Activated T-helper 1 cell treated with anti-CD3 and anti-CD28 coated beads, Interleukin-12 subunit alpha, Interleukin-12 subunit beta, Interleukin-2, Interleukin-4 antibody, amounts not matched to agents 30 ng/mL and 10 ng/mL and 1 ng/mL, durations not matched to agents 14 hours and 24 hours and 36 hours (primary cell): Measurements from ENCODE around the gene PIK3R6. TPM values are rescaled to one million over a fixed set of nuclear protein-coding genes. Genes with fewer than 3 reads are reported as not detected.

Experiments
- DNase-seq: peaks from one replicate; pipeline ENCODE4 v3.0.0; 2021; ENCODE audit warnings: low spot score
- H3K27ac Mint-ChIP-seq: one replicate; pipeline ENCODE4 v1.8.0; 2021; ENCODE audit warnings: mild to moderate bottlenecking, mixed read lengths
- H3K27me3 Mint-ChIP-seq: one replicate; pipeline ENCODE4 v1.8.0; 2022; ENCODE audit warnings: mild to moderate bottlenecking, moderate library complexity, mixed read lengths; ENCODE audit not compliant: insufficient read depth
- H3K36me3 Mint-ChIP-seq: one replicate; pipeline ENCODE4 v1.8.0; 2021; ENCODE audit warnings: low read depth, mixed read lengths
- H3K4me1 Mint-ChIP-seq: one replicate; pipeline ENCODE4 v1.8.0; 2021; ENCODE audit warnings: low read depth, mixed read lengths
- H3K4me3 Mint-ChIP-seq: one replicate; pipeline ENCODE4 v1.8.0; 2021; ENCODE audit warnings: mild to moderate bottlenecking, moderate library complexity, mixed read lengths
- H3K9me3 Mint-ChIP-seq: one replicate; pipeline ENCODE4 v1.8.0; 2021; ENCODE audit warnings: mixed read lengths
- intact Hi-C: fragments of 100-400 bp; cut with micrococcal nuclease; formaldehyde crosslinking; loops from one replicate; pipeline ENCODE4 v1.15.1; 2024
- total RNA-seq: library from RNA; stranded (reverse); gene quantifications from 2 replicates; pipeline ENCODE4 v1.2.3, GENCODE V29; 2022

Gene PIK3R6
- total RNA-seq, 1 donor from 2014 or later, result 2.0 TPM

DNA sequence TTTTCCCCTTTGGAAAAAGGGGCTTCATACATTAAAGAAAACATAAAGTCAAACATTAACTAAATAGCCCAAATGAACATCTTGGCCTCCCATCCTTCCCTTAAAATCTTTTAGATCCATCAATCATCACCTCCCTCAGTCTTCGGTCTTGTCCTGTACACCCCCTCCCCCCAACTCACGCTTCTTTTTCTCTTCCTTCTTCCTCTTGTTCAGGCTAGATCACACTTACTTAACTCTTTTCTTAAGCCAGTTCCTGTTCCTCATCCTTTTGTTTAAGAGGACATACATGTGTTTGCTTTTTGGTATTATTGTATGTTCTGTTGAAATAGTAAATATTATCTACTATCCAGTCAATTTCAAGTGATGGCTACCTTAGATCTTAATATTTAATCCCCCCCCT lies 73.8 kb downstream of the PIK3R6 start:
- DNase-seq, result no peak
- Mint-ChIP-seq H3K4me3 (no peak overlapping the region), H3K27ac (no peak overlapping the region), H3K9me3 (peaks cover 8% of the 10 kb centered on the region), H3K4me1 (no peaks in the 10 kb centered on the region), H3K27me3 (peaks cover 10% of the 10 kb centered on the region), H3K36me3 (no peaks in the 10 kb centered on the region)
- intact Hi-C loops, result no loop called here

DNA sequence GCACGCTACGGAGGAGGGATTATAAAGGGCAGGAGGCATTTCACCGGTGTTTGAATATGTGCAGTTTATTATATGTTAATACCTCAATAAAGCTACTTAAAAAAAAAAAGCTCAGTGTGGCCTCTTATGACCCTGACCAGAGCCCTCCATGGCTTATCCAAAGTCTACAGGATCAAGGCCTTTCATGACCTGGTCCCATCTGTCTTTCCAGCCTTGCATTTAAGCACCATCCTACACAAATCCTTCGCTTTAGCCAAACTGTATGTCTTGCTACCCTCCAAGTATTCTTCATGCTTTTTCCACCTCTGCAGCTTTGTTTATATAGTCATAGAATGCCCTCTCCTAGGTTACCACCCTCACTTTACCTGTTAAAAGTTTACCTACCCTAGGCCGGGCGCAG lies 74.8 kb downstream of the PIK3R6 start:
- no peak for DNase-seq
- intact Hi-C loops, result no loop called here
- H3K4me3 Mint-ChIP-seq, result no peak overlapping the region
- no peak overlapping the region for H3K27ac Mint-ChIP-seq
- H3K36me3 Mint-ChIP-seq, result no peaks in the 10 kb centered on the region
- H3K4me1 Mint-ChIP-seq, result no peaks in the 10 kb centered on the region
- H3K9me3 Mint-ChIP-seq, result peaks cover 8% of the 10 kb centered on the region
- H3K27me3 Mint-ChIP-seq, result peaks cover 13% of the 10 kb centered on the region

DNA sequence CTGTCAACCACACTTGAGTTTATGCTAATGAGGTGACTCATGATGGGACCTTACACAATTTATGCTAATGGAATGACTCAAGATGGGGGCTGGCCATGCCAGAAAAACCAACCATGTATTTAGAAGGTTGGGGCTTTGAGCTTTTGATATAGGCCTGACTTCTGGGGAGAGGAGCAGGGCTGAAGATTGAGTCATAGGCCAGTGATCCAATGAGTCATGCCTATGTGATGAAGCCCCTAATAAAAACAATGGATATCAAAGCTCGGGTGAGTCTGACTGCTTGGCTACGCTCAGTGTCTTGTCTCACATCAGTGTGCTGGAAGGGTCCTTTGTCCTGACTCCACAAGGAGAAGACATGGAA lies 75.6 kb downstream of the PIK3R6 start:
- intact Hi-C loops, result no loop called here
- H3K27me3 Mint-ChIP-seq, result peaks cover 12% of the 10 kb centered on the region
- H3K27ac Mint-ChIP-seq, result no peak overlapping the region
- H3K4me3 Mint-ChIP-seq, result no peak overlapping the region
- H3K4me1 Mint-ChIP-seq, result no peaks in the 10 kb centered on the region
- H3K9me3 Mint-ChIP-seq, result peaks cover 8% of the 10 kb centered on the region
- no peak for DNase-seq
- no peaks in the 10 kb centered on the region for H3K36me3 Mint-ChIP-seq

DNA sequence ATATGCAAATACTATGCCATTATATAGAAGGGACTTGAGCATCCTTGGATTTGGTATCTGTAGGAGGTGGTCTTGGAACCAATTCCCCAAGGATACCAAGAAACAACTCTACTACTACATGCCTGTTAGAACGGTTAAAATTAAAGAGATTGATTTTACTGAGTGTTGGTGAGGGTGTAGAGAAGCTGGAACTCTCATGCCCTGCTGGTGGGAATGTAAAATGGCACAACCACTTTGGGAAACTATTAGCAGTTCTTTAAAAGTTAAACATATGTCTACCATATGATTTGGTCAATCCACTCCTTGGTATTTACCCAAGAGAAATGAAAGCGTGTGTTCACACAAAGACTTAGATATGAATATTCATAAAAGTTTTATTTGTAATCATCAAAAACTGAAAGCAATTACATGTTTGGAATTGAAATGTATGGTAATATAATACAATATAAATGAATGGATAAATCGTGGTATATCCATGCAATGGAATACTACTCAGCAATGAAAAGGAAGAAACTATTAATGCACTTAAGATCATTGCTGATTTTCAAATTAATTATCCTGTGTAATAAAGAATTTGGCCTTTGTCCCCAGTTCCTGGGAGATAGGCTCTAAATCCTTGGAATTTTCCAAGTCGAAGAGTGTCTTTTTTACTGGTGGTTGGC lies 76.1 kb downstream of the PIK3R6 start:
- Mint-ChIP-seq H3K4me3 (no peak overlapping the region), H3K9me3 (peaks cover 8% of the 10 kb centered on the region), H3K36me3 (no peaks in the 10 kb centered on the region), H3K27ac (no peak overlapping the region), H3K4me1 (no peaks in the 10 kb centered on the region), H3K27me3 (peaks cover 12% of the 10 kb centered on the region)
- DNase-seq, result no peak
- intact Hi-C loops, result no loop called here

DNA sequence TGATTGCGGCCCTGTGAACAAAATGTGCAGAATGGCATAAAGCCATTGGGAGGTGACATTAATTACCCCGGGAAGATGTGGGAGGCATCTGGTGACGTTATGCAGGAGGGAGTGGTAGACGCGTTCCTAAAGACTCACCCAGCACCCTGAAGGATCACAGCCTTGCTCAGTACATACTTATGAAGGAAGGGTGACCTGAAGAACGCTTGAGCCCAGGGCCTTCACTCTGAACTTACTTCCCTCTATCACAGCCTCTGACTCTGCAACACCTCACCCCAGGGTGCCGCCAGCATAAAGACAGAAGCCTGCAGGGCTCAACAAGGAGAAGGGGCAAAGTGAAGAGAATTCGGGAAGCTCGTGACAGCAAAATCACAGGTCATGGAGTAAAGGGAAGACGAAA lies 77.7 kb downstream of the PIK3R6 start:
- H3K27ac Mint-ChIP-seq, result no peak overlapping the region
- peaks cover 8% of the 10 kb centered on the region for H3K9me3 Mint-ChIP-seq
- intact Hi-C loops, result loop anchor here (5.0 kb wide), 3 partner anchors 68 to 208 kb away; no protein-coding TSS in a partner anchor
- H3K27me3 Mint-ChIP-seq, result peaks cover 7% of the 10 kb centered on the region
- no peaks in the 10 kb centered on the region for H3K4me1 Mint-ChIP-seq
- H3K4me3 Mint-ChIP-seq, result no peak overlapping the region
- no peak for DNase-seq
- no peaks in the 10 kb centered on the region for H3K36me3 Mint-ChIP-seq

DNA sequence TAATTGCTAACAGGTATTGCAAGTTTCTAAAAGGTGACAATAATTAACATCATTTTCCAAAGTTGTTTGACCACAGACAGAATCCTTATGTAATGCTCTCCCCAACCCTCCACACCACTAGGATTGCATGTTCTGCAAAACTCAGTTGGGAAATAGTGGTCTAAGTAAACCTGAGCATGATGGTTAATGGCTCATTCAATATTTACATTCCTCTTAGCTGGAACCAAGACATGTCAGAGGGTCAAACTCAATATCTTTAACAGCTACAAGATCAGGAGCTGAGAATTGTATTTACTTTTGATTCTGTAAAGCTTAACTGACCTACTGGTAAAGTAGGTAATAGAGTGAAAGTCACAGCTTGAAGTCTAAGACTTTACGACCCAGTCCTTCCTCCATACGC lies 78.5 kb downstream of the PIK3R6 start:
- peaks cover 7% of the 10 kb centered on the region for H3K27me3 Mint-ChIP-seq
- no peak overlapping the region for H3K4me3 Mint-ChIP-seq
- peaks cover 8% of the 10 kb centered on the region for H3K9me3 Mint-ChIP-seq

DNA sequence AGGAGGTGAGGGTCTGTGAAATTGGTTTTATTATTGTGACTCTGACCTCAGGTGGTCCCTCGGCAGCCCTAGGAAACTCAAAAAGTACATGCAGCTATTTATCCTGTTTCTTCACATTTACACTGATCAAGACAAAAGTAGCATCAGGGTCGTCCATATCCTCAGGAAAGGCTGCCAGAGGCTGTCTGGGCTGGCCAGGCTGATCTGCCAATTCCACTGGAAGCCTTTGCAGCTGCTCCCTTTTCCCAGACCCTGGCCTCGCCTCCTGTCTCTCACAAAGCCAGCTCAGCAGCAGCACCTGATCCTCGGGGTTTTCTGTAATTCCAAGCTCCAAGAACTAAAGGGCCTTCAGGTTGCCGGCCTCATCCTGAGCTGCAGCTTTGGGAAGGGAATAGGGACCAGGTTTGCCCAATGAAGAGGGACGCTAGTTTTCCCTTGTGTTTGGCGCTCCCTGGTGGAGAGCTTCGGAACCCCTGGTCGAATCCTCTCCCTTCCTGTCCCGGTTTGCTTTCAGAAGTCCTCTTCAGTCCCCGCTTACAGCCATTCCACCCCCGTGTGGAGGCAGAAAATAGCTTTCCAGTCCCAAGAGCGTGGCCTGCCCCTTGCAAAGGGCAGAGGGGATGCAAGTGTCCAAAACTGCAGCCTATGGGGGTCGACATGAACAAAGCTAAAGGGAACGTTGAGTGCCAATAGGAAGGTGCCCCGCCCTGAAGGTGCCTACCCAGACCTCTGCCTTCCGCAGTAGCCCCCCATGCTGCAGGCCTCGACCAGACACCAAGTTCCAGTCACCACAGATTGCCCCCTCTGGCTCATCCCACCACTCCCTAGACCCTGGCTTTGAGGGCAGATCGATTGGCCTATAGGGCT lies 81.7 kb downstream of the PIK3R6 start:
- intact Hi-C loops, result loop anchor here (1.0 to 5.0 kb wide), 6 partner anchors 72 to 402 kb away; partner anchors contain the start of gene RPL26
- Mint-ChIP-seq H3K4me1 (no peaks in the 10 kb centered on the region), H3K27me3 (peaks cover 9% of the 10 kb centered on the region), H3K36me3 (no peaks in the 10 kb centered on the region), H3K4me3 (no peak overlapping the region), H3K27ac (no peak overlapping the region), H3K9me3 (no peaks in the 10 kb centered on the region)
- DNase-seq, result peak; percentile 19

More for the DNA sequence above, 78.5 kb downstream of the PIK3R6 start:
- no peak overlapping the region for H3K27ac Mint-ChIP-seq
- intact Hi-C loops, result loop anchor here (5.0 kb wide), 3 partner anchors 68 to 208 kb away; no protein-coding TSS in a partner anchor
- no peaks in the 10 kb centered on the region for H3K4me1 Mint-ChIP-seq
- H3K36me3 Mint-ChIP-seq, result no peaks in the 10 kb centered on the region
- DNase-seq, result no peak

DNA sequence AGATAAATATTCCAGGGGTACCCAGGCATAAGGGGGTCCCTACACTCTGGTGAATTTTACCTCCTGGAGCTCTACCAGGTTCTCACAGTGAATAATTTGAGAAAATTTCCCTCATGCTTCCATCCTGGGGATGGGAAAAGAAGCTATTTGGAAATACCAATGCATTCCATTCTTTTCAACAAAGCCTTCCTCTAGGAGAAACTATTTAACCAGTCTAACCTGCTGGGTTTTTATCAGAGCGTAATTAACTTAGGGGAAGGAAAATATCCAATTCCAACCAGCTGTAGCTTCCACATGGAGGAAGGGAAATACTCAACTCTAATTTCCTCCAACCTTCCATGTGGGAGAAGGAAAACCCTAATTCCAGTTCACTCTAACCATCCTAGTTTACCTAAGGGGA lies 85.3 kb downstream of the PIK3R6 start:
- no peak for DNase-seq
- no peaks in the 10 kb centered on the region for H3K36me3 Mint-ChIP-seq
- H3K27me3 Mint-ChIP-seq, result peaks cover 11% of the 10 kb centered on the region
- H3K9me3 Mint-ChIP-seq, result no peaks in the 10 kb centered on the region
- no peak overlapping the region for H3K4me3 Mint-ChIP-seq
- no peaks in the 10 kb centered on the region for H3K4me1 Mint-ChIP-seq
- intact Hi-C loops, result no loop called here
- no peak overlapping the region for H3K27ac Mint-ChIP-seq

DNA sequence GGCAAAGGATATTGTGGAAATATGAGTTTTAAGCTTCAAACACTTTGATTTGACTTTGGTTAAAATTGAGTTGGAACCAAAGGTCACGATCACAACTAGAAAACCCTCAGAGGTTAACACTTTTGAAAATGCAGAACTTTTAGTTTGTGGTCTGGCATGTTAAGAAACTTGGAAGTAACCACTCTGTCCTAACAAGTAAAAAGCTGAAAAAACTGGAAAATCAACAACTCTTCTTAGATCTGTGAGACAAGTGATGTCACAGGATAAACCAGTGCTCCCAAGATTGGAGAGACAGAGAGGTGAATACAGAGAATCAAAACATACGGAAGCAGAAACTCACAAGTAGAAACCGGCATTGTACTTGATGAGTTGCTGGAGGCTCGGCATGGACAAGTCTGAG lies 85.7 kb downstream of the PIK3R6 start:
- H3K27me3 Mint-ChIP-seq, result peaks cover 13% of the 10 kb centered on the region
- H3K9me3 Mint-ChIP-seq, result no peaks in the 10 kb centered on the region
- DNase-seq, result no peak
- H3K4me3 Mint-ChIP-seq, result no peak overlapping the region
- H3K36me3 Mint-ChIP-seq, result no peaks in the 10 kb centered on the region
- H3K4me1 Mint-ChIP-seq, result no peaks in the 10 kb centered on the region
- intact Hi-C loops, result no loop called here
- H3K27ac Mint-ChIP-seq, result no peak overlapping the region

DNA sequence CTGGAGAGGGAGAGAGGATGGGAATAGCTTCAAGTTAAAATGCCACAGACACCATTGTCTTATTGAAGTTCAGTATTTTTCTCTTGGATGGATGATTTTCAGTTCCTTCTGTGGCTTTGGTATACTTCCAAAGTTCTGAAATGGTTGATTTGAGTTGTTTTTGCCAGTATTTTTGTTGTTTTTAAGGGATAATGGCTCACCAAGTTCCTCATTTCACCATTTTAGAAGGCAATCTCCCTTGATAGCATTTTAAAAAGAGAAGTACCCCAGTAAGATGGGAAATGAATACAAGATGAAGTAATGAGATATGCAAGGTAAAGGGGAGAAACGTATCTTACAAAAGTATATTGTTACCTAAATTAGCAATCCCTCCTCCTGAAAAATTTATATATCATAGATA lies 90.6 kb downstream of the PIK3R6 start:
- no peak for DNase-seq
- Mint-ChIP-seq H3K4me3 (no peak overlapping the region), H3K27me3 (peaks cover 15% of the 10 kb centered on the region), H3K4me1 (no peaks in the 10 kb centered on the region), H3K36me3 (peaks cover 2% of the 10 kb centered on the region), H3K27ac (no peak overlapping the region), H3K9me3 (peaks cover 13% of the 10 kb centered on the region)
- intact Hi-C loops, result no loop called here

DNA sequence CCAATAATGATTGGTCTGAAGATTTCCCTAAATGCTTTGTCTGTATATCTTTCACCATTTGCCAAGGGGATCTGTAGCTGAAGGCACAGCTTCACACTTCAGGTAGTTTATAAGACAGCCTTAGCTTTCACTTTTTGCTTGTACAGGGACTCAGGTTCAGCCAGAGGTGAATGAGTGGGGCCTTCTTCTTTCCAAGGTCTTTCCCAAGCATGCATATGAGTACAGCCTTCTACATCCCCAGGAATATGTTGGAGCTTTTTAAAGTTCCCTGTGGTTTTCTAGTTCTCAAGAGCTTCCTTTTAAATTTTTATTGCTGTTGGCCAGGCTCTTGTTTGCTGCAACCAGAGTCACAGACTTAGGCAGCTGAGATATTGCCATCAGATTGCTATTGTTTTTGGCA lies 91.2 kb downstream of the PIK3R6 start:
- intact Hi-C loops, result no loop called here
- Mint-ChIP-seq H3K9me3 (peaks cover 13% of the 10 kb centered on the region), H3K4me3 (no peak overlapping the region), H3K27ac (no peak overlapping the region), H3K27me3 (peaks cover 13% of the 10 kb centered on the region), H3K36me3 (peaks cover 2% of the 10 kb centered on the region), H3K4me1 (no peaks in the 10 kb centered on the region)
- DNase-seq, result no peak

DNA sequence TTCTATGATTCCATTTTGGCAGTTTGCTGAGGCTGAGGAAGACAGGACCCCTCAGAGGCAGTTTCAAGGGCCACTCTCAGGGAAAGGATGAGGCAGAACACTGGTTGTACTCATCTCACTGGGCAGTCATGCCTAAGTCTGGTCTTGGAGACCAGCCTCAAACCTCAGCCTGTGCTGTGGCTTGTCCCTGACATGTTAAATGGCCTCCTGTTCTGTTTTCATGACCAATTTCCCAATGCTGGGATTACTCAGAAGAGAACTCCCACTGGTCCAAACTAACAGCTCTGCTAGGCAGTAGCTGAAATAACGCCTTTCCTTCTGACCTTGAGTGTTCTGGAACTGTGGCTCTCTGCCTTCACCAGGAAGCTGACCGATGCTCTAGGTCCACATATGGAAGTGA lies 100.7 kb downstream of the PIK3R6 start:
- intact Hi-C loops, result no loop called here
- Mint-ChIP-seq H3K27ac (no peak overlapping the region), H3K27me3 (peaks cover 24% of the 10 kb centered on the region), H3K9me3 (no peaks in the 10 kb centered on the region), H3K36me3 (no peaks in the 10 kb centered on the region), H3K4me1 (no peaks in the 10 kb centered on the region), H3K4me3 (no peak overlapping the region)
- DNase-seq, result no peak

DNA sequence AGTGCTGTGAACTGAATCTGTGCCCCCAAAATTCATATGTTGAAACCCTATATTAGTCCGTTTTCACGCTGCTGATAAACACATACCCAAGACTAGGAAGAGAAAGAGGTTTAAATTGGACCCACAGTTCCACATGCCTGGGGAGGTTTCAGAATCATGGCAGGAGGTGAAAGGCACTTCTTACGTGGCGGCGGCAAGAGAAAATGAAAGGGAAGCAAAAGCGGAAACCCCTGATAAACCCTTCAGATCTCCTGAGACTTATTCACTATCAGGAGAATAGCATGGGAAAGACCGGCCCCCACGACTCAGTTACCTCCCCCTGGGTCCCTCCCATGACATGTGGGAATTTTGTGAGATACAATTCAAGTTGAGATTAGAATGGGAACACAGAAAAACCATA lies 105.5 kb downstream of the PIK3R6 start:
- intact Hi-C loops, result no loop called here
- H3K27ac Mint-ChIP-seq, result no peak overlapping the region
- no peaks in the 10 kb centered on the region for H3K9me3 Mint-ChIP-seq

More for the DNA sequence above, 105.5 kb downstream of the PIK3R6 start:
- no peaks in the 10 kb centered on the region for H3K4me1 Mint-ChIP-seq
- H3K27me3 Mint-ChIP-seq, result peaks cover 18% of the 10 kb centered on the region
- no peak for DNase-seq
- H3K4me3 Mint-ChIP-seq, result no peak overlapping the region
- no peaks in the 10 kb centered on the region for H3K36me3 Mint-ChIP-seq
